T47D (cell line): Measurements from ENCODE around the gene TSPAN7.

Experiments used
- DNase-seq, 2 experiments: peaks; one replicate each; pipeline versions ENCODE4 v3.0.0 to v3.0.0-alpha.2; 2011 to 2012; ENCODE audit warnings: low read depth in 1 of 2, low spot score in 1 of 2
- JUND ChIP-seq: IDR thresholded peaks from 2 replicates; pipeline ENCODE4 v1.6.1; 2012; ENCODE audit warnings: low read depth
- in situ Hi-C: cut with HindIII; loops from 2 replicates; pipeline ENCODE4 v1.10.0; 2016; ENCODE audit warnings: low sequenced_read_pairs, low pct_unique_long_range_greater_than_20kb

Gene TSPAN7

GRCh38 chrX:38692961-38693360 lies 131.6 kb downstream of the TSPAN7 start:
- in situ Hi-C loops, result no loop called here
- no peak for TF ChIP-seq JUND
- DNase-seq, result no peak

- in situ Hi-C loops, result no loop called here
- no peak for DNase-seq
- TF ChIP-seq JUND, result no peak
These were observed 133.1 kb downstream of the TSPAN7 start for GRCh38 chrX:38694394-38694793.

DNA sequence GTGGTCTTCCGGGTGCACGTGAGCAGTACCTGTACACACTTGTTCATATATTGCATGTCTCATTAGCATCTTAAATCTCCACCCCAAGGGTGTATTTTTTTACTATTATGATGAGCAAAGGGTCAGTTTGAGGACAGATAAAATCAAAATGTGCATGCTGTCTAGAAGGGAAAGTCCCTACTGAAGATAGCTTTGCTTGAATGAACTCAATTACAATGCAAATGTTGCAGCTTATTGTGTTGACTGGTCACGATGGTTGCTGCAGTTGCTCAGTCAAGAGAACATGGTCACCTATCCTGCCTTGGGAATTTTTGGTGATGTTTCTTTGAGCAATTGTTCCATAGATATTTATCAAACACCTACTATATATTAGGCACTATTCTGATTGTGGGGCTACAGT lies 136.1 kb downstream of the TSPAN7 start:
- in situ Hi-C loops, result no loop called here
- TF ChIP-seq JUND, result no peak
- no peak for DNase-seq

DNA sequence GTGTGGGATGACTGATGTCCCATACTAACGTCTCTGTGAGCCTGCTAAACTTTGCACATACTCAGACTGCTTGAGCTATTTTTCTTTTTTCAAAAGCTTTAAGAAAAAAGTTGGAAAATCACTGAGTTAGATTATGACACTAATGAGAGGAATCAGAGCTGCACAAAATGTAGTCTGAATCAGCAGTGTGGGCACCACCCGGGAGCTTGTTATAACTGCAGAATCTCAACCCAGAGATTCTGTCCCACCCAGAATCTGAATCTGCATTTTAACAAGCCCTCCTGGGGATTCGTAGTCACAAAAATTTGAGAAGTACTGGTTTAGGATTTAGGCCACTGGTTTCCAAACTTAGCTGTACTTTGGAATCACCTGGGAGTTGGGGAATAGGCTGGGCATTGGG lies 137.8 kb downstream of the TSPAN7 start:
- in situ Hi-C loops, result no loop called here
- no peak for TF ChIP-seq JUND

GRCh38 chrX:38699696-38700095 lies 138.4 kb downstream of the TSPAN7 start:
- no peak for TF ChIP-seq JUND
- in situ Hi-C loops, result no loop called here
- DNase-seq, result no peak

More for the DNA sequence above, 137.8 kb downstream of the TSPAN7 start:
- no peak for DNase-seq

DNA sequence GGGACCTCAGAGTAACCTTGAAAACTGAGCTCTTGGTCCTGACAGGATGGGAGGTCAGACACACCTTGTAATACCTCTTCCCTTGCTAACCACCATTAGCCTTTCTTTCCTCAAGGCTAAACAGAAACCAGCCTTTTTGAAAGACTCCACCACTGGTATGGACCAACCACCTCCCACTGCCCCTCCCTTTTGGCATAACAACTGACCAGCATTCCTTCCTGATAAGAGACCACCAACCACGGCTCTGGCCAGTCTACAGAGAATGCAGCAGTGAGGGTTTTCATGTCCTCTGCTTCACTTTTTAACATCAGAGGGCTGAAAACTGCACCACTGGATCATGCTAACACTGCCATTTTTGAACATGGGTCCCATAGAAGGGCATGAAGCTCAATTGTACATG lies 139.7 kb downstream of the TSPAN7 start:
- no peak for TF ChIP-seq JUND
- in situ Hi-C loops, result no loop called here
- no peak for DNase-seq

GRCh38 chrX:38704146-38704882 lies 143.0 kb downstream of the TSPAN7 start:
- DNase-seq, result no peak
- no peak for TF ChIP-seq JUND
- in situ Hi-C loops, result no loop called here

DNA sequence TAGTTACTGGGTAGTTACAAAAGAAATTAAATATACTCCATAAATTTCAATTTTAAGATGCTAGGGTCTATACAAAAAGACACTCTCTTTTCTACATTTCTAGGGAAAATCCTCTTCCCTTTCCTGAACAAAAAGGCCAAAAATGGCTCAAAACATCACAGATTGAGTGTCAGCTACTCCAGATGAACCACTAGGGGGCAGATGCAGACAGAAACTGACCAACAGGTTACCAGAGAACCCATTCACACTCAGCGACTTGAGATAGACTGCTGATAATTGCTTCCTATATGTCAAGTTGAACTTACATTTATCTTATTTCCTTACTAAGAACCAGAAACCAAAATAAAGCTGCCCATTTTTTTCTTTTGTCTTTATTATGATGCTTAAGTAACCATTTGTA lies 156.5 kb downstream of the TSPAN7 start:
- in situ Hi-C loops, result no loop called here
- no peak for TF ChIP-seq JUND
- peak in 1 of 2 experiments; percentile 41 for DNase-seq

- in situ Hi-C loops, result no loop called here
- DNase-seq, result no peak
- no peak for TF ChIP-seq JUND
These were observed 157.0 kb downstream of the TSPAN7 start for GRCh38 chrX:38718311-38718710.

DNA sequence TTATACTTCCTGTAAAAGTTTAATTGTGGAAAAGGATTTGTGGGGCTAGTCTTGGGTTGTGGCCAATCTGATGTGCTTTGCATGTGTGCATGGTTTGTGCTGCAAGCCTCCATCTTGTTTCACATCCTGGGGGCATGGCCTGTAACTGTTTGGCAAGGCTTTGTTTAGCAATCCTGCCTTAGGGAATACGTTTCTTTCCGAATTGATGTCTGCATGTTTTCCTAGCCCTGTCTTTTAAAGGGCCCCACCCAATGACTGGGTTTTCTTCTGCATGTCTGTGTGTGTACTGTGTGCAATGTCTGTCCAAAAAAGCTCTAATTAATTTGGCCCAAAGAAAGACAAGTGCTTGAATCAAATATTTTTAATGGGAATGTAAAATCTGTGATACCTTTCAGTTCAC lies 165.3 kb downstream of the TSPAN7 start:
- peak in 1 of 2 experiments; percentile 9 for DNase-seq
- TF ChIP-seq JUND, result no peak
- in situ Hi-C loops, result no loop called here

- DNase-seq, result no peak
- in situ Hi-C loops, result no loop called here
- TF ChIP-seq JUND, result no peak
These were observed 166.3 kb downstream of the TSPAN7 start for GRCh38 chrX:38727668-38728067.

DNA sequence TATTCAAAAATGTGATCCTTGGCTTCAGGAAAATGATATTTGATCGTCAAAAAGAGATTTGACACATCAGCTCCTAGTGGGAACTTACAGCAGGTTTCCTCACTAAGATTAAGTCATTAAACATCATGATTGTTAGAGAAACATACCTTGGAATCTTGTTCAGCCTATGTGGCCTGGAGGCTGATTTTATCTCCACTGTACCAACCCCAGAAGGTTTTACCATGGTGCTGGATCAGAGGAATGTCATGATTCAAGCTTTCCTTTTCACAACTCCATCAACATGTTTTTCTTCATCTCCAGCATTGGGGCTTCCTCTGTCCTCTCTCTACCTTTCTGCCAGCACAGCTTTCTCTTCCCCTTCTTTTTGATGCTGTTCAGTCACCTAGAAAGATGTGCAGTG lies 171.5 kb downstream of the TSPAN7 start:
- in situ Hi-C loops, result no loop called here
- DNase-seq, result peak; percentile 7 to 61

More for the DNA sequence above, 171.5 kb downstream of the TSPAN7 start:
- TF ChIP-seq JUND, result no peak
